Endothelial cell of umbilical vein (primary cell): ENCODE results near the gene MGAT5. TPM values are rescaled to one million over a fixed set of nuclear protein-coding genes. Genes with fewer than 3 reads are reported as not detected.

Source experiments
- BruUV-seq: library from RNA; stranded (reverse); fragments of 400-500 nt; replicated peaks from 2 replicates; lab custom pipeline; 2021; lab: Mats Ljungman, UMichigan
- CTCF ChIA-PET: fragments of 300-600, 350-600 bp; sonication (Branson Sonifier 250); formaldehyde crosslinking; loops from one replicate; lab custom pipeline; 2021; ENCODE audit warnings: antibody characterized with exemption, inconsistent platforms; lab: Charles Lee
- POLR2A ChIA-PET: fragments of 300-600, 350-600 bp; sonication (Branson Sonifier 250); formaldehyde crosslinking; loops from one replicate; lab custom pipeline; 2021; ENCODE audit warnings: antibody characterized with exemption, inconsistent platforms; lab: Charles Lee
- DNase-seq: peaks from one replicate; pipeline ENCODE4 v3.0.0-alpha.2; 2011; ENCODE audit warnings: low read depth, low spot score
- FAIRE-seq: peaks from 2 replicates; lab custom pipeline; 2011; peaks lifted over from hg19 to GRCh38; lab: Jason Lieb, UNC
- H2AFZ ChIP-seq: 2 replicates; pipeline ENCODE4 v1.6.0; 2012; ENCODE audit warnings: low read depth, low read length, control low read depth, inconsistent platforms
- H3K27ac ChIP-seq: 2 replicates; pipeline ENCODE4 v1.5.1; 2011; ENCODE audit warnings: low read depth, mild to moderate bottlenecking, control low read depth, low read length, moderate library complexity; ENCODE audit not compliant: insufficient read depth
- H3K27me3 ChIP-seq, 2 experiments: 2 replicates each; pipeline versions ENCODE4 v1.6.0 to v1.6.1; 2011; ENCODE audit warnings: low read length in 2 of 2, mixed read lengths in 1 of 2; ENCODE audit not compliant: control insufficient read depth in 2 of 2, insufficient read depth in 2 of 2
- H3K36me3 ChIP-seq, 2 experiments: 2 replicates in 1 of 2; 3 replicates in 1 of 2; pipeline ENCODE4 v1.5.1; 2011; ENCODE audit warnings: low read length in 2 of 2, mild to moderate bottlenecking in 1 of 2, moderate library complexity in 1 of 2; ENCODE audit not compliant: control insufficient read depth in 2 of 2, insufficient read depth in 2 of 2; ENCODE audit errors: extremely low read depth in 1 of 2
- H3K4me1 ChIP-seq: 3 replicates; pipeline ENCODE4 v1.5.1; 2011; ENCODE audit warnings: mild to moderate bottlenecking, low read length; ENCODE audit not compliant: control insufficient read depth, insufficient read depth; ENCODE audit errors: extremely low read depth
- H3K4me2 ChIP-seq: 2 replicates; pipeline ENCODE4 v1.6.1; 2011; ENCODE audit warnings: low read length, control low read depth, mixed read lengths; ENCODE audit not compliant: insufficient read depth
- H3K4me3 ChIP-seq, 3 experiments: fragments of 200-600 bp in 1 of 3; sonication (generic), shearing (Covaris generic) in 1 of 3; replicated peaks in 1 of 3; 2 replicates each; pipeline ENCODE4 v1.5.1; 2011 to 2016; ENCODE audit warnings: control low read depth in 3 of 3, low read length in 3 of 3, mild to moderate bottlenecking in 2 of 3, inconsistent platforms in 1 of 3, low read depth in 1 of 3, moderate library complexity in 1 of 3; ENCODE audit not compliant: insufficient read depth in 1 of 3
- H3K79me2 ChIP-seq: 2 replicates; pipeline ENCODE4 v1.6.0; 2012; ENCODE audit warnings: low read length, inconsistent platforms; ENCODE audit not compliant: control insufficient read depth, insufficient read depth
- H3K9ac ChIP-seq: replicated peaks from 2 replicates; pipeline ENCODE3; 2011; ENCODE audit warnings: low read length, control low read depth; ENCODE audit not compliant: insufficient read depth; ENCODE audit errors: extremely low read depth
- H3K9me1 ChIP-seq: replicated peaks from 3 replicates; pipeline ENCODE4 v1.6.0; 2011; ENCODE audit warnings: mild to moderate bottlenecking, low read length; ENCODE audit not compliant: control insufficient read depth, insufficient read depth; ENCODE audit errors: extremely low read depth
- H3K9me3 ChIP-seq: replicated peaks from 2 replicates; pipeline ENCODE4 v1.5.1; 2012; ENCODE audit warnings: low read length, inconsistent platforms; ENCODE audit not compliant: control insufficient read depth, insufficient read depth
- H4K20me1 ChIP-seq: replicated peaks from 2 replicates; pipeline ENCODE3; 2011; ENCODE audit warnings: mild to moderate bottlenecking, low read length; ENCODE audit not compliant: control insufficient read depth, insufficient read depth; ENCODE audit errors: extremely low read depth
- EZH2 ChIP-seq: IDR thresholded peaks from 2 replicates; pipeline ENCODE4 v1.6.1; 2012; ENCODE audit warnings: borderline replicate concordance, low read depth, mild to moderate bottlenecking, moderate library complexity, low read length, inconsistent platforms; ENCODE audit not compliant: severe bottlenecking
- FOS ChIP-seq: IDR thresholded peaks from 2 replicates; pipeline ENCODE4 v1.6.1; 2011; ENCODE audit warnings: mild to moderate bottlenecking, low read length, moderate library complexity, borderline replicate concordance; ENCODE audit not compliant: insufficient read depth
- GATA2 ChIP-seq: IDR thresholded peaks from 2 replicates; pipeline ENCODE4 v1.7.0; 2011; ENCODE audit warnings: low read depth, mild to moderate bottlenecking, moderate library complexity, mixed read lengths, low read length; ENCODE audit not compliant: insufficient read length, insufficient read depth
- JUN ChIP-seq: IDR thresholded peaks from 2 replicates; pipeline ENCODE4 v1.6.1; 2011; ENCODE audit warnings: borderline replicate concordance, low read depth; ENCODE audit not compliant: insufficient read length, insufficient read depth
- MYC ChIP-seq: IDR thresholded peaks from one replicate; pipeline ENCODE4 v1.6.1; 2011; ENCODE audit warnings: mild to moderate bottlenecking, low read depth, low read length
- POLR2A ChIP-seq: IDR thresholded peaks from 2 replicates; pipeline ENCODE4 v1.6.1; 2012; ENCODE audit warnings: low read depth, mild to moderate bottlenecking, control low read depth, low read length
- POLR2AphosphoS5 ChIP-seq: IDR thresholded peaks from 2 replicates; pipeline ENCODE4 v1.6.1; 2012; ENCODE audit warnings: low read depth, mild to moderate bottlenecking, control low read depth, low read length, moderate library complexity; ENCODE audit not compliant: insufficient read depth
- dilution Hi-C: fragments of 300-500 bp; cut with MboI; formaldehyde crosslinking; loops from one replicate; pipeline ENCODE4 v1.15.0; 2019; ENCODE audit warnings: low sequenced_read_pairs; ENCODE audit not compliant: extremely low pct_ligation_motif_present
- intact Hi-C: fragments of 100-400 bp; cut with micrococcal nuclease; formaldehyde crosslinking; loops from one replicate; pipeline ENCODE4 v1.10.0; 2022
- polyA plus RNA-seq, 4 experiments: library from polyadenylated mRNA; depleted of rRNA in 3 of 4; stranded (reverse) in 3 of 4; unstranded in 1 of 4; fragments of >200 nt; gene quantifications; 2 replicates each; pipeline versions ENCODE4 v1.2.1 to v1.2.3, GENCODE V29; 2011 to 2012; ENCODE audit warnings: missing spikeins in 1 of 4
- total RNA-seq: library from RNA; stranded (reverse); gene quantifications from 2 replicates; pipeline ENCODE4 v1.2.3, GENCODE V29; 2021
- TF ChIP-seq, protein P1 (sequence below), 2 donors: IDR thresholded peaks; 1 replicate in 1 of 2; 2 replicates in 1 of 2; pipeline ENCODE4 v1.5.1; 2011; ENCODE audit warnings: low read length in 2 of 2, mild to moderate bottlenecking in 2 of 2, moderate library complexity in 2 of 2, control low read depth in 1 of 2, inconsistent platforms in 1 of 2, low read depth in 1 of 2; ENCODE audit not compliant: insufficient read depth in 1 of 2; ENCODE audit errors: extremely low read depth in 1 of 2
- TF ChIP-seq, protein P2 (sequence below): IDR thresholded peaks from 2 replicates; pipeline ENCODE4 v1.6.1; 2011; ENCODE audit not compliant: insufficient read depth, insufficient read length

The MGAT5 gene
- total and polyA plus RNA-seq, 2 donors (not counting 3 experiments of a cell fraction or from before 2014, with no cell fraction given): 17.7 to 84.1 TPM

DNA sequence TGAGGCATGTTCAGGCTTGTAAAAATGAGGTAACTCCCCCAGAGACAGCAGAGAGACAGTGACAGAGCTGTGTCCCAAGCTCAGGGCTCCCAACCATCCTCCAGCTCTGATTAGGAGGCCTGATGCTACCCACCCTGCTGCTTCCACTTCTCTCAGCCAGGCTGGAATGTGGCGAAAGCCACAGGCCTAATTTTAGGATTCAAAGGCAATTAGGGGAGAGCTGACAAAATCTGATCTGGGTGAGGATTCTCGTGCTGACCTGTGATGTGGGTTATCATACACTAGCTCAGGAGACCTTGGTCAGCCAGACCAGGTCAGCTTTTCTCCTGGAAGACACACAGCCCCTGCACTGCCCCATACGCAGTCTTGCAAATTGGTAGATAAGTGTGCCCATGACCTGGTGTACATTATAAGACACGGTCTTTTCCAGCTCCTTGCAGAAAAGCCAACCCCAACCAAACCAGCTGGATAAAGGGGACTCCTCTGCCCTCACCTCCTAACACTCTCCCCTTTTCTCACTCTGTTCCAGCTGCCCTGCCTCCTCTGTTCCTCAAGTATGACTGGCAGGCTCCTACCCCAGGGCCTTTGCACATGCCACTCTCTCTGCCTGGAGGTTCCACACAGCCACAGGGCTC, 225.9 kb downstream of the MGAT5 start:
- no peaks in the 10 kb centered on the region for H3K79me2 ChIP-seq
- H3K4me1 ChIP-seq: no peaks in the 10 kb centered on the region
- BruUV-seq: no TSS peak
- no peak overlapping the region for H3K4me3 ChIP-seq
- TF ChIP-seq JUN: no peak
- TF ChIP-seq POLR2AphosphoS5: no peak
- TF ChIP-seq, protein P1, sequence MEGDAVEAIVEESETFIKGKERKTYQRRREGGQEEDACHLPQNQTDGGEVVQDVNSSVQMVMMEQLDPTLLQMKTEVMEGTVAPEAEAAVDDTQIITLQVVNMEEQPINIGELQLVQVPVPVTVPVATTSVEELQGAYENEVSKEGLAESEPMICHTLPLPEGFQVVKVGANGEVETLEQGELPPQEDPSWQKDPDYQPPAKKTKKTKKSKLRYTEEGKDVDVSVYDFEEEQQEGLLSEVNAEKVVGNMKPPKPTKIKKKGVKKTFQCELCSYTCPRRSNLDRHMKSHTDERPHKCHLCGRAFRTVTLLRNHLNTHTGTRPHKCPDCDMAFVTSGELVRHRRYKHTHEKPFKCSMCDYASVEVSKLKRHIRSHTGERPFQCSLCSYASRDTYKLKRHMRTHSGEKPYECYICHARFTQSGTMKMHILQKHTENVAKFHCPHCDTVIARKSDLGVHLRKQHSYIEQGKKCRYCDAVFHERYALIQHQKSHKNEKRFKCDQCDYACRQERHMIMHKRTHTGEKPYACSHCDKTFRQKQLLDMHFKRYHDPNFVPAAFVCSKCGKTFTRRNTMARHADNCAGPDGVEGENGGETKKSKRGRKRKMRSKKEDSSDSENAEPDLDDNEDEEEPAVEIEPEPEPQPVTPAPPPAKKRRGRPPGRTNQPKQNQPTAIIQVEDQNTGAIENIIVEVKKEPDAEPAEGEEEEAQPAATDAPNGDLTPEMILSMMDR (IDR thresholded peaks at IDR 0.05; ENCODE audit: extremely low read depth in 1 of 2, insufficient read depth in 1 of 2, low read depth in 1 of 2, low read length in 2 of 2): no peak
- TF ChIP-seq, protein P2, sequence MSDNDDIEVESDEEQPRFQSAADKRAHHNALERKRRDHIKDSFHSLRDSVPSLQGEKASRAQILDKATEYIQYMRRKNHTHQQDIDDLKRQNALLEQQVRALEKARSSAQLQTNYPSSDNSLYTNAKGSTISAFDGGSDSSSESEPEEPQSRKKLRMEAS: no peak
- TF ChIP-seq EZH2: no peak
- no peak for TF ChIP-seq POLR2A
- no peak for TF ChIP-seq GATA2
- no peak for TF ChIP-seq MYC
- TF ChIP-seq FOS: no peak
- H3K9me1 ChIP-seq: no peaks in the 10 kb centered on the region
- no peaks in the 10 kb centered on the region for H4K20me1 ChIP-seq
- no peak overlapping the region for H3K4me2 ChIP-seq
- H3K9me3 ChIP-seq: no peaks in the 10 kb centered on the region
- intact Hi-C loops (no loop called here), dilution Hi-C loops (no loop called here)
- peaks cover 0 to 14% of the 10 kb centered on the region in 2 experiments for H3K27me3 ChIP-seq
- no peak for DNase-seq
- FAIRE-seq: no peak
- ChIA-PET POLR2A (no interaction called here), CTCF (interaction anchor here (1.8 kb wide), 1 partner anchor 29 kb away, joined by 4 read pairs; no protein-coding TSS in a partner anchor)
- H3K36me3 ChIP-seq: no peaks in the 10 kb centered on the region
- no peak overlapping the region for H3K9ac ChIP-seq
- no peak overlapping the region for H3K27ac ChIP-seq
- no peak overlapping the region for H2AFZ ChIP-seq
